Stimulated activated CD8-positive, alpha-beta memory T cell treated with anti-CD3 and anti-CD28 coated beads, Interleukin-7, amount 100 ng/mL, for 1 hour (primary cell): ENCODE data around the gene CKS1B.
A peak's percentile ranks its signal among the peaks of the same experiment; 100 is the strongest.
"Not testable (repeated sequence)": the region's sequence is repeated elsewhere in the genome, so short reads cannot be mapped to it uniquely, and the experiment has no call there.

Experiments used
- DNase-seq, 2 donors: peaks; one replicate each; pipeline ENCODE4 v3.0.0-alpha.2; 2020; ENCODE audit warnings: low read depth in 2 of 2

The CKS1B gene

DNA sequence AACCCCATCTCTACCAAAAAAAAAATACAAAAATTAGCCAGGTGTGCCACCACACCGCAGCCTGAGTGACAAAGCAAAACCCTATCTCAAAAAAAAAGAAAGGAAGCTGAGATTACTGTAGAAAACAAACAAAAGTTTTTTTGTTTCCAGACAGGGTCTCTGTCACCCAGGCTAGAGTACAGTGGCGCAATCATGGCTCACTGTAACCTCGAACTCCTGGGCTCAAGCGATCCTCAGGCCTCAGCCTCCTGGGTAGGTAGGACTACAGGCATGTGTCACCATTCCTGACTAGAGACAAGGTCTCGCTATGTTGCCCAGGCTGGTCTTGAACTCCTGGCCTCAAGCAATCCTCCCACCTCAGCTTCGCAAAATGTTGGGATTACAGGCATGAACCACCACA is 10.1 kb upstream of the CKS1B start:
- no peak for DNase-seq

DNA sequence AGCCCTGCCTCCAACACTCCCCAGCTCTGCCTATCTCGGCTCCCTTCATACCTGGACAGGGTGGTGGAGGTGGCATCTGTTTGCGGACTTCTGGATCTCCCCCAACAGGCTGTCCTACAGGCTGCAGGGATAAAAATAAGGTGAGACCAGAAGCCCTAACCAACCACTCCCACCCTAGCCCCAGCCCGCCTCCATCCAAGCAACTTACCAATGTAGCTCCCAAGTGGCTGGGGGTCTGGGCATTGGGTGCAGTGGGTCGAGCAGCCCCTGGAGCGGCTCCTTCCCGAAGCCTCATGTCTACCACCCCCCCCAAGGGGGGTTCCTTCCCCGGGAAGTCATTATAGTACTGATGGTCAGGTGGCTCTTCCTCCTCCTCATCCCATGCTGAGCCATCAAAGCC is 8.4 kb upstream of the CKS1B start:
- DNase-seq: no peak

DNA sequence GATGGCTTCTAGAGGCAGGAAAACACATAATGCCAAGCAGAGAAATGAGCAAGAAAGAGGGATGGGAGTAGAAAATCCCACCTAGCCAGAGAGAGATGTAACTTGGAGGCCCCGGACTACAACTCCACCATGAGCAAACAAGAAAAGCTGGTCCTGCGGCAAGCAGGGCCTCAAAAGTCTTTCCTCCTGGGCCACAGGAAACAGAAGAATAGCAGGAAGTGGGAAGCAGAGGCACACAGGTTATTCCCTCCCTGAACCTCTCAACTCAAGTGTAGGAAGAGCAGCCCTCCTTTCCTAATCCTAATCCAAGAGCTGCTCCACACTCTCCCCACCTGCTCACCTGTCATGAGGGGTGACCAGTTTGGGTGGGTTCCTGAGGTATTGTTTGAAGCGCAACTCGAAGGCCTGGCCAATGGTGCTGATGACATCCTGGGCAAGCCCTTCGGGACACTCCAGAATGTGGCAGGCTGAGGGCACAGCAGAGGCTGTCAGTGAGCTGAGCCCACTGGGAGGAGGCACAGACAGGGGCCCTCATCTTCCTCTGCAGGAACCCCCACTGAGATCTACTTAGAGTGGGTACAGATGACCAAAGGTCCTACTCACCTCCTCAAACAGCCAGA is 7.0 kb upstream of the CKS1B start:
- DNase-seq: no peak

DNA sequence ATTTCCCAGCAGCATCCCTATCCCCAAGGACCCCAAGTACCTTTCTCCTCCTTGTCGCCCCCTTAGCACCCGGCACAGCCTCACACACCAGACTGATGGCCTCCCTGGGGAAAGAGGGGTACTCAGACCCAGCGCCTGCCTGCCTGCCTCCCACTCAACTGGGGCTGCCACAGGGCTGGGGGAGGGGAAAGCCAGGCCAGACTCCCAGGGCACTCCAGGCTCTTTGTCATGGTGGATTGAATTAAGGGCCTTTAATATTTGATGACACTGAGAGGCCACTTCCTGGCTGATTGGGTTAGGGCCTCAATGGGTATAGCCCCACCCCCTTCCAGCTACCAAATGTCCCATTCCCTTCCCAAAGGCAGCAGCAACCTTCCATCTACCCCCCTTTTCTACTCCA is 5.8 kb upstream of the CKS1B start:
- no peak for DNase-seq

GRCh38 chr1:154969246-154969645 is 5.2 kb upstream of the CKS1B start:
- no peak for DNase-seq

- no peak for DNase-seq
These were observed 4.5 kb upstream of the CKS1B start for GRCh38 chr1:154969860-154970452.

GRCh38 chr1:154970631-154971340 is 3.7 kb upstream of the CKS1B start, which contains the start of gene SHC1:
Gene SHC1 (minus strand): TSS chr1:154970747. CDS start chr1:154970526, 221 bp downstream.
- DNase-seq: no peak

- no peak for DNase-seq
These were observed 3.0 kb upstream of the CKS1B start for GRCh38 chr1:154971341-154971998.

GRCh38 chr1:154972213-154972516 is 2.3 kb upstream of the CKS1B start:
- DNase-seq: no peak

GRCh38 chr1:154972517-154973343 is 1.8 kb upstream of the CKS1B start:
- DNase-seq: no peak

- peak; percentile 71 to 85 for DNase-seq
These were observed 958 bp upstream of the CKS1B start for GRCh38 chr1:154973344-154974101.

GRCh38 chr1:154974808-154975408 is 427 bp downstream of the CKS1B start:
- peak; percentile 83 to 88 for DNase-seq

- no peak for DNase-seq
These were observed 1.1 kb downstream of the CKS1B start for GRCh38 chr1:154975409-154976059.

DNA sequence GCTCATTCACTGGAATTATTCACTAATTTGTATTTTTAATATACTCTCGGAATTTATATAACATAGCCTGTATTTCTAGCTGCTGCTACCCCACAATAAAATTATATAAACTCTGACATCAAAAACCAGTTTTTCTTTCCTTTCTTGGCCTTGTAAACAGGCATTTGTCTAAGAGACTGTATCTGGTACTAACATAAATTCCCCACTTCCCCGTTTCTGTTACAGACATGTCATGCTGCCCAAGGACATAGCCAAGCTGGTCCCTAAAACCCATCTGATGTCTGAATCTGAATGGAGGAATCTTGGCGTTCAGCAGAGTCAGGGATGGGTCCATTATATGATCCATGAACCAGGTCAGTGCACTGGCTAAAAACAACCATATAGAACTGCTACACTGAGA is 3.3 kb downstream of the CKS1B start:
- DNase-seq: not testable (repeated sequence)

DNA sequence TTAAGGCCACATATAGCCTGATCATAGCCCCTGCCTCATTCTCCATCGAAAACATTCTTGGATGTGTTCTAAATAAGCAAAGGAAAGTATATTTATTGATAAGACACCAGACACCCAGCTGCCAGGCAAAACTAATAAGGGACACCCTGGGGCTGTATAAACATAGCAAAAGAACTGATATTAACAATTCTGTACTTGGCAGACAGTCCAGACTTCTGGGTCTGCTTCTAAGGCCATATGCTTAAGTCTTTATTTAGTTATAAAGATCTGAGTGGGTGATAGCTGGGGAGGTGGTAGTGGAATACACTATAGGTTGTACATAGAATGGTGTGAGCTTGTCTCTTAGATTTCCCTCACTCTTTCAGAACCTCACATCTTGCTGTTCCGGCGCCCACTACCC is 3.9 kb downstream of the CKS1B start:
- DNase-seq: no peak

GRCh38 chr1:154982341-154982740 is 7.9 kb downstream of the CKS1B start:
- DNase-seq: no peak

DNA sequence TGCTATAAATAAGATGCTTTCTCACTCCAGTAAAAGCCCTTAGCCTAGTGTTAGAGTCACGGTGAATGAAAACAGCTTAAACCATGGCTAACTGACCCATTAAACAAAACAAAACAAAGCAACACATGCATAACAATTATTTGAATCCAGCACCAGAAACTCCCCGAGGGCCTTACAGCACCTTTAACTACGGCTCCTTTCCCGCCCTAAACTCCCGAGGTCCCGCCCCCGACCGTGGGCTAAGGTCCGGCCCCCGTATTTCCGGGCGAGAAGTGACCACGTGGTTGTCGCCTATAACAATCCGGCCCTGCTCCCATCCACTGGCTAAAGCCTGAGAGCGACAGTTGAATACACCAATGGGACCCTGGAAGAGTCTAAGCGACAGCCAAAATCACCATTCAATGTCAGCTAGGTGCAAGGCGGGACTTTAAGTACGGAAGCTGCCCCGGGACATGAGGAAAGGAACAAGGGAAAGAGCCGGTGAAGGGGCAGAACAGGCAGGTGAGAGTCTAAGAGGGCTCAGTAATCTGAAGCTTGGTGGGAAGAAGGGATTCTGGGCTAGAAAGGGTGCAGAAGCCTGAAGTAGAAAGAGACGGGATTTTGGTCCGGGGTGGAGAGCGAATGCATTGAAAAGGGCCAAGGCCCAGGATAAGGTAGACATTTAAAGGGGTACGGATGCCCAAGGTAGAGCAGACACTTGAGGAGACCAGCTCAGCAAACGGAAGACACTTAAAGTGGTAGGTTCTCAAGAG is 8.6 kb downstream of the CKS1B start, which contains the start of gene FLAD1:
Gene FLAD1 (plus strand): TSS at position 448 of the 752 bp plus-strand sequence. CDS start 351 bp downstream, outside the sequence.
- peak; percentile 88 for DNase-seq

DNA sequence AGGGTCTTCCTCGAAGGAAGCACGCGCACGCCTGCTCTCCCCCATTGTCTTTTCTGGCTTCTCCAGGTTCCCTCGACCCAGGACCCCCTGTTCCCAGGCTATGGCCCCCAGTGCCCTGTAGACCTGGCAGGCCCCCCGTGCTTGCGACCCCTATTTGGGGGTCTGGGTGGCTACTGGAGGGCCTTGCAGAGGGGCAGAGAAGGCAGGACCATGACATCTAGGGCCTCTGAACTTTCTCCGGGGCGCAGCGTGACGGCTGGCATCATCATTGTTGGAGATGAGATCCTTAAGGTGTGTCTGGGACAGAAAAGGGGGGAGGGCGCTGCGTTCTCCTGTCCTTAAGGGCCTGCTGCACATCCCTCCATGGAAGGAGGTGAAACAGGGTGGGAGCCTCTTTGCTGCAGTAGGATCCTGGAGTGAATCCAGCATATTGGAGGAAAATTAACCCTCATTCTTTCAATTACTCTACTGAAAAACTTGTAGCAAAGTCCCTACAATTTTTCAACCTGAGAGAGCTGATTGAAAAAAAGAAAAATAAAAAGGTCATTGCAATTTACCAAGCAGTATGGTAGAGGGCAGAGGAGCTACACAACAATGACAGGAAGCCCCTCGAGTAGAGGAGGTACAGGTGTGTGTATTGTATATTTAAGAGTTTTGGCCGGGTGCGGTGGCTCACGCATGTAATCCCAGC is 9.4 kb downstream of the CKS1B start:
- DNase-seq: no peak

DNA sequence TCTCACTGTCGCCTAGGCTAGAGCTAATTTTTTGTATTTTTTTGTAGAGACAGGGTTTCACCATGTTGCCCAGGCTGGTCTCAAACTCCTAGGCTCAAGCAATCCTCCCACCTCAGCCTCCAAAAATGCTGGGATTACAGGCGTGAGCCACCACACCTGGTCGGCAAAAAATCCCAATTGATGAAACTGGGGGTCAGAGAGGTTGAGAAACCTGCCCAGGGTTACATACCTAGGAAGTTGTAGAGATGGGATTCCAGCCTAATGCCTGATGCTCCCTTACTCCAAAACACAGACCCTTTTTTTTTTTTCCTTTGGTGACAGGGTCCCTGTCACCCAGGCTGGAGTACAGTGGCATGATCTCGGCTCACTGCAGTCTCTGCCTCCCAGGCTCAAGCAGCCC is 12.3 kb downstream of the CKS1B start:
- DNase-seq: not testable (repeated sequence)
